K562 (cell line): ENCODE data around the gene ACBD6. TPM values are rescaled to one million over a fixed set of nuclear protein-coding genes. Genes with fewer than 3 reads are reported as not detected.

ENCODE experiments used
- ATAC-seq: fragments of 200-7000 bp; cut with Tn5 transposase; 3 replicates; pipeline ENCODE4 v1.9.1; 2020; ENCODE audit warnings: moderate library complexity
- BruUV-seq: library from RNA; stranded (reverse); fragments of 400-500 nt; replicated peaks from 2 replicates; lab custom pipeline; 2021; lab: Mats Ljungman, UMichigan
- CTCF ChIA-PET: fragments of 300-600 bp; formaldehyde crosslinking; extraction: SDS; loops from one replicate; lab custom pipeline; 2021; ENCODE audit warnings: low intra/inter-chr PET ratio; lab: Yijun Ruan, JAX
- POLR2A ChIA-PET: fragments of 300-600, 350-650 bp; sonication (Branson Sonifier 250); formaldehyde crosslinking; extraction: SDS; loops from one replicate; lab custom pipeline; 2021; ENCODE audit warnings: antibody characterized with exemption, inconsistent platforms; lab: Yijun Ruan, JAX
- DNase-seq, 4 experiments: peaks; one replicate each; pipeline versions ENCODE4 v3.0.0 to v3.0.0-alpha.2; 2011 to 2018; ENCODE audit warnings: low spot score in 3 of 4, mixed read lengths in 3 of 4; ENCODE audit errors: extremely low read depth in 1 of 4
- FAIRE-seq: peaks from 2 replicates; lab custom pipeline; 2011; peaks lifted over from hg19 to GRCh38; lab: Jason Lieb, UNC
- H2AFZ ChIP-seq: 2 replicates; pipeline ENCODE4 v1.6.0; 2011; ENCODE audit warnings: low read depth, low read length, control low read depth, inconsistent platforms
- H3K27ac ChIP-seq: fragments of 200-600 bp; 3 replicates; pipeline ENCODE4 v1.8.0; 2011; ENCODE audit warnings: low read depth, mild to moderate bottlenecking, control low read depth, inconsistent platforms, low read length, moderate library complexity, mixed read lengths; ENCODE audit errors: extremely low read depth
- H3K27me3 ChIP-seq, 2 experiments: fragments of 300-600 bp in 1 of 2; 2 replicates in 1 of 2; 3 replicates in 1 of 2; pipeline versions ENCODE4 v1.6.0 to v1.8.0; 2011; ENCODE audit warnings: inconsistent platforms in 2 of 2, low read length in 2 of 2, mild to moderate bottlenecking in 1 of 2, mixed read lengths in 1 of 2, moderate library complexity in 1 of 2; ENCODE audit not compliant: control insufficient read depth in 2 of 2, insufficient read depth in 2 of 2
- H3K36me3 ChIP-seq: fragments of 300-600 bp; 3 replicates; pipeline ENCODE4 v1.8.0; 2011; ENCODE audit warnings: mild to moderate bottlenecking, low read length, inconsistent platforms; ENCODE audit not compliant: control insufficient read depth, insufficient read depth
- H3K4me1 ChIP-seq, 2 experiments: fragments of 200-600 bp in 1 of 2; replicated peaks in 1 of 2; 2 replicates in 1 of 2; 3 replicates in 1 of 2; pipeline versions ENCODE4 v1.5.1 to v1.8.0; 2011; ENCODE audit warnings: inconsistent platforms in 2 of 2, low read length in 2 of 2, mild to moderate bottlenecking in 1 of 2, mixed read lengths in 1 of 2, moderate library complexity in 1 of 2; ENCODE audit not compliant: control insufficient read depth in 2 of 2, insufficient read depth in 2 of 2
- H3K4me2 ChIP-seq: 2 replicates; pipeline ENCODE4 v1.6.1; 2011; ENCODE audit warnings: low read length, control low read depth, inconsistent platforms, mixed read lengths; ENCODE audit not compliant: insufficient read depth
- H3K4me3 ChIP-seq: fragments of 200-600 bp; sonication (generic), shearing (Covaris generic); 2 replicates; pipeline ENCODE4 v1.5.1; 2016; ENCODE audit warnings: control low read depth, inconsistent platforms
- H3K79me2 ChIP-seq: fragments of 200-600 bp; 3 replicates; pipeline ENCODE4 v1.8.0; 2011; ENCODE audit warnings: low read length, inconsistent platforms; ENCODE audit not compliant: control insufficient read depth, insufficient read depth
- H3K9ac ChIP-seq, 2 experiments: 2 replicates each; pipeline versions ENCODE4 v1.6.0 to v1.6.1; 2011; ENCODE audit warnings: low read depth in 2 of 2, low read length in 2 of 2, control low read depth in 1 of 2, inconsistent platforms in 1 of 2, mild to moderate bottlenecking in 1 of 2, mixed read lengths in 1 of 2; ENCODE audit not compliant: insufficient read depth in 1 of 2
- H3K9me1 ChIP-seq: one replicate; pipeline ENCODE4 v1.6.0; 2011; ENCODE audit warnings: inconsistent platforms, mild to moderate bottlenecking, low read length, moderate library complexity; ENCODE audit not compliant: control insufficient read depth, insufficient read depth
- H3K9me3 ChIP-seq: replicated peaks from 2 replicates; pipeline ENCODE4 v1.5.1; 2011; ENCODE audit warnings: low read depth, low read length, inconsistent platforms; ENCODE audit not compliant: control insufficient read depth, insufficient read depth
- H4K20me1 ChIP-seq: replicated peaks from 2 replicates; pipeline ENCODE4 v1.6.1; 2011; ENCODE audit warnings: low read length, inconsistent platforms, mixed read lengths; ENCODE audit not compliant: control insufficient read depth, insufficient read depth
- ELF4 ChIP-seq: fragments of 450-650 bp; formaldehyde crosslinking; IDR thresholded peaks from 2 replicates; pipeline ENCODE4 v1.4.0; 2022; ENCODE audit warnings: missing genetic modification characterization
- LCOR ChIP-seq: sonication (generic); formaldehyde crosslinking; IDR thresholded peaks from 2 replicates; pipeline ENCODE4 v1.8.0; 2022; ENCODE audit warnings: mild to moderate bottlenecking, missing genetic modification reagents
- NFATC3 ChIP-seq: fragments of 450-650 bp; IDR thresholded peaks from 2 replicates; pipeline ENCODE4 v1.6.1; 2017; ENCODE audit warnings: mild to moderate bottlenecking
- PBX2 ChIP-seq, 2 experiments: IDR thresholded peaks in 1 of 2; conservative IDR thresholded peaks in 1 of 2; 2 replicates each; pipeline ENCODE4 v1.6.1; 2016; ENCODE audit warnings: low read depth in 2 of 2, mild to moderate bottlenecking in 1 of 2, missing compliant biosample characterization in 1 of 2, missing genetic modification characterization in 1 of 2, moderate library complexity in 1 of 2
- RNF2 ChIP-seq: sonication (generic); IDR thresholded peaks from 2 replicates; pipeline ENCODE4 v1.6.1; 2016
- SIN3A ChIP-seq, 2 experiments: fragments of 150-350 bp in 1 of 2; IDR thresholded peaks; 2 replicates each; pipeline ENCODE4 v1.6.1; 2011 to 2016; ENCODE audit warnings: borderline replicate concordance in 2 of 2, low read depth in 2 of 2, low read length in 2 of 2, mild to moderate bottlenecking in 2 of 2, moderate library complexity in 2 of 2; ENCODE audit not compliant: control insufficient read depth in 1 of 2
- TCFL5 ChIP-seq: fragments of 250-450 bp; sonication (Bioruptor Pico); conservative IDR thresholded peaks from 2 replicates; pipeline ENCODE4 v1.6.1; 2021; ENCODE audit warnings: mild to moderate bottlenecking, moderate library complexity, matching md5 sums
- TRIM28 ChIP-seq: fragments of 450-650 bp; IDR thresholded peaks from 2 replicates; pipeline ENCODE4 v1.6.1; 2017
- YBX1 ChIP-seq: fragments of 450-650 bp; IDR thresholded peaks from 2 replicates; pipeline ENCODE4 v1.7.1; 2016; ENCODE audit warnings: mild to moderate bottlenecking
- ZFP1 ChIP-seq: fragments of 450-650 bp; formaldehyde crosslinking; IDR thresholded peaks from 2 replicates; pipeline ENCODE4 v1.4.0; 2020; ENCODE audit warnings: mild to moderate bottlenecking, mixed read lengths
- ZNF436 ChIP-seq: fragments of 250-450, 450-650 bp; sonication (Bioruptor Pico); formaldehyde crosslinking; IDR thresholded peaks from 2 replicates; pipeline ENCODE4 v1.7.0; 2020; ENCODE audit warnings: mild to moderate bottlenecking
- ZNF830 ChIP-seq: fragments of 250-450 bp; sonication (Bioruptor Pico); IDR thresholded peaks from 2 replicates; pipeline ENCODE4 v1.5.0; 2021; ENCODE audit warnings: mild to moderate bottlenecking
- WGBS: fragments of 100-300 bp; shearing (Covaris generic); methylation state at CpG from one replicate; pipeline ENCODE4 v1.1.6; 2016; ENCODE audit warnings: low coverage, mixed read lengths; ENCODE audit not compliant: insufficient coverage; ENCODE audit errors: missing lambda C conversion rate; 5-methylcytosine and 5-hydroxymethylcytosine counted together
- in situ Hi-C: fragments of 300-500 bp; cut with MboI; formaldehyde crosslinking; loops from 4 replicates; pipeline ENCODE4 v1.15.0; 2018; ENCODE audit warnings: inconsistent platforms, mixed read lengths
- intact Hi-C: fragments of 100-400 bp; cut with micrococcal nuclease; formaldehyde crosslinking; loops from 2 replicates; pipeline ENCODE4 v1.14.2; 2022
- polyA plus RNA-seq, 8 experiments: library from polyadenylated mRNA; depleted of rRNA in 4 of 8; stranded (reverse) in 5 of 8; unstranded in 3 of 8; fragments of >200 nt; fragmentation: Nextera tagmentation in 2 of 8; fragmentation: Illumina TruSeq in 1 of 8; extraction: Ambion mirVana in 2 of 8; extraction: Trizol in 1 of 8; gene quantifications; 2 replicates each; pipeline versions ENCODE4 v1.2.1 to v1.2.3, GENCODE V29; 2011 to 2014; ENCODE audit warnings: inconsistent platforms in 1 of 8, missing spikeins in 1 of 8
- total RNA-seq, 7 experiments: library from RNA; depleted of rRNA in 6 of 7; stranded (reverse); fragments of >200 nt in 6 of 7; fragmentation: Illumina TruSeq in 2 of 7; extraction: Trizol in 2 of 7; gene quantifications; 2 replicates each; pipeline versions ENCODE4 v1.2.1 to v1.2.3, GENCODE V29; 2011 to 2021; ENCODE audit warnings: low replicate concordance in 1 of 7
- TF ChIP-seq, protein P1 (sequence below): fragments of 250-450 bp; sonication (Bioruptor Pico); IDR thresholded peaks from 2 replicates; pipeline ENCODE4 v1.4.0; 2020
- TF ChIP-seq, protein P2 (sequence below): fragments of 250-450 bp; sonication (Bioruptor Pico); IDR thresholded peaks from 2 replicates; pipeline ENCODE4 v1.8.0; 2022; ENCODE audit warnings: inconsistent platforms

Gene ACBD6
- total and polyA plus RNA-seq, 9 of the 15 experiments (the other 6 are each of a cell fraction or from before 2014, with no cell fraction given), result 16.9 to 107 (median 77.7) TPM

DNA sequence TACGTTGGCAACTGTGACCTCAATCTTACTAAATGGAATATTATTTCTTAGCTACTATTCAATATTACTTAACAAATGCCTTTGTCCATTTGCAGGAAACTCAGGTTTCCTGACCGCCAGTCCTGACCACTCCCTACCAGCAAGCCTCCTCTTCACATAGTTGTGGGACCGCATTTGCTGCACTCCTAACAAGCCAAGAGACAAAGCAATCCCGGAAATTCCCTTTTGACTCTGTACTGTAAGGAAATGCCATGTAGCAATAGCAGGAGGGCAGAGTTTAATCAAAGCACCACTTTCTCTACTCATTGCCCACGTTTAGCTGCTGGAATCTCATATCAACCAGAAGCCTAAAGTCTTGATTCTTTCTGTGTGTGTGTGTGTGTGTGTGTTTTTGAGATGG, 28.1 kb upstream of the ACBD6 start:
- POLR2A ChIA-PET, result interaction anchor here (0.7 to 1.6 kb wide), 6 partner anchors 8 to 325 kb away, joined by 3 to 4 read pairs (median 4); no protein-coding TSS in a partner anchor
- peak overlapping the region; percentile 65 for H2AFZ ChIP-seq
- TF ChIP-seq SIN3A (IDR thresholded peaks at IDR 0.05; ENCODE audit: borderline replicate concordance in 2 of 2, control insufficient read depth in 1 of 2, low read depth in 2 of 2, low read length in 2 of 2), result no peak
- TF ChIP-seq, protein P1, sequence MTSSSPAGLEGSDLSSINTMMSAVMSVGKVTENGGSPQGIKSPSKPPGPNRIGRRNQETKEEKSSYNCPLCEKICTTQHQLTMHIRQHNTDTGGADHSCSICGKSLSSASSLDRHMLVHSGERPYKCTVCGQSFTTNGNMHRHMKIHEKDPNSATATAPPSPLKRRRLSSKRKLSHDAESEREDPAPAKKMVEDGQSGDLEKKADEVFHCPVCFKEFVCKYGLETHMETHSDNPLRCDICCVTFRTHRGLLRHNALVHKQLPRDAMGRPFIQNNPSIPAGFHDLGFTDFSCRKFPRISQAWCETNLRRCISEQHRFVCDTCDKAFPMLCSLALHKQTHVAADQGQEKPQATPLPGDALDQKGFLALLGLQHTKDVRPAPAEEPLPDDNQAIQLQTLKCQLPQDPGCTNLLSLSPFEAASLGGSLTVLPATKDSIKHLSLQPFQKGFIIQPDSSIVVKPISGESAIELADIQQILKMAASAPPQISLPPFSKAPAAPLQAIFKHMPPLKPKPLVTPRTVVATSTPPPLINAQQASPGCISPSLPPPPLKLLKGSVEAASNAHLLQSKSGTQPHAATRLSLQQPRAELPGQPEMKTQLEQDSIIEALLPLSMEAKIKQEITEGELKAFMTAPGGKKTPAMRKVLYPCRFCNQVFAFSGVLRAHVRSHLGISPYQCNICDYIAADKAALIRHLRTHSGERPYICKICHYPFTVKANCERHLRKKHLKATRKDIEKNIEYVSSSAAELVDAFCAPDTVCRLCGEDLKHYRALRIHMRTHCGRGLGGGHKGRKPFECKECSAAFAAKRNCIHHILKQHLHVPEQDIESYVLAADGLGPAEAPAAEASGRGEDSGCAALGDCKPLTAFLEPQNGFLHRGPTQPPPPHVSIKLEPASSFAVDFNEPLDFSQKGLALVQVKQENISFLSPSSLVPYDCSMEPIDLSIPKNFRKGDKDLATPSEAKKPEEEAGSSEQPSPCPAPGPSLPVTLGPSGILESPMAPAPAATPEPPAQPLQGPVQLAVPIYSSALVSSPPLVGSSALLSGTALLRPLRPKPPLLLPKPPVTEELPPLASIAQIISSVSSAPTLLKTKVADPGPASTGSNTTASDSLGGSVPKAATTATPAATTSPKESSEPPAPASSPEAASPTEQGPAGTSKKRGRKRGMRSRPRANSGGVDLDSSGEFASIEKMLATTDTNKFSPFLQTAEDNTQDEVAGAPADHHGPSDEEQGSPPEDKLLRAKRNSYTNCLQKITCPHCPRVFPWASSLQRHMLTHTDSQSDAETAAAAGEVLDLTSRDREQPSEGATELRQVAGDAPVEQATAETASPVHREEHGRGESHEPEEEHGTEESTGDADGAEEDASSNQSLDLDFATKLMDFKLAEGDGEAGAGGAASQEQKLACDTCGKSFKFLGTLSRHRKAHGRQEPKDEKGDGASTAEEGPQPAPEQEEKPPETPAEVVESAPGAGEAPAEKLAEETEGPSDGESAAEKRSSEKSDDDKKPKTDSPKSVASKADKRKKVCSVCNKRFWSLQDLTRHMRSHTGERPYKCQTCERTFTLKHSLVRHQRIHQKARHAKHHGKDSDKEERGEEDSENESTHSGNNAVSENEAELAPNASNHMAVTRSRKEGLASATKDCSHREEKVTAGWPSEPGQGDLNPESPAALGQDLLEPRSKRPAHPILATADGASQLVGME (CRISPR knock-in tag), result no peak
- TF ChIP-seq ZFP1 (CRISPR knock-in tag), result no peak
- TF ChIP-seq NFATC3, result no peak
- TF ChIP-seq TCFL5, result no peak
- TF ChIP-seq TRIM28, result no peak
- TF ChIP-seq RNF2, result no peak
- no peak for TF ChIP-seq YBX1
- no peak for TF ChIP-seq LCOR (CRISPR knock-in tag)
- TF ChIP-seq, protein P2, sequence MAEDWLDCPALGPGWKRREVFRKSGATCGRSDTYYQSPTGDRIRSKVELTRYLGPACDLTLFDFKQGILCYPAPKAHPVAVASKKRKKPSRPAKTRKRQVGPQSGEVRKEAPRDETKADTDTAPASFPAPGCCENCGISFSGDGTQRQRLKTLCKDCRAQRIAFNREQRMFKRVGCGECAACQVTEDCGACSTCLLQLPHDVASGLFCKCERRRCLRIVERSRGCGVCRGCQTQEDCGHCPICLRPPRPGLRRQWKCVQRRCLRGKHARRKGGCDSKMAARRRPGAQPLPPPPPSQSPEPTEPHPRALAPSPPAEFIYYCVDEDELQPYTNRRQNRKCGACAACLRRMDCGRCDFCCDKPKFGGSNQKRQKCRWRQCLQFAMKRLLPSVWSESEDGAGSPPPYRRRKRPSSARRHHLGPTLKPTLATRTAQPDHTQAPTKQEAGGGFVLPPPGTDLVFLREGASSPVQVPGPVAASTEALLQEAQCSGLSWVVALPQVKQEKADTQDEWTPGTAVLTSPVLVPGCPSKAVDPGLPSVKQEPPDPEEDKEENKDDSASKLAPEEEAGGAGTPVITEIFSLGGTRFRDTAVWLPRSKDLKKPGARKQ (CRISPR knock-in tag), result no peak
- TF ChIP-seq ZNF436 (CRISPR knock-in tag), result no peak
- no peak for TF ChIP-seq ZNF830 (CRISPR knock-in tag)
- no peak for TF ChIP-seq PBX2 (CRISPR knock-in tag; IDR thresholded peaks at IDR 0.05; ENCODE audit: low read depth)
- no peak for TF ChIP-seq PBX2 (tag; conservative IDR thresholded peaks at IDR 0.05; ENCODE audit: low read depth)
- no peak for TF ChIP-seq ELF4 (CRISPR knock-in tag)

More for the DNA sequence above, 28.1 kb upstream of the ACBD6 start:
- in situ Hi-C loops (no loop called here), intact Hi-C loops (no loop called here)
- Histone ChIP-seq H3K4me2 (no peak overlapping the region), H3K27me3 (no peaks in the 10 kb centered on the region), H3K4me3 (no peak overlapping the region), H3K79me2 (no peaks in the 10 kb centered on the region), H3K9me1 (no peaks in the 10 kb centered on the region), H3K4me1 (peaks cover 9 to 16% of the 10 kb centered on the region in 2 experiments; a peak in 3 of 5 replicates), H3K36me3 (no peaks in the 10 kb centered on the region), H3K27ac (no peak overlapping the region), H4K20me1 (no peaks in the 10 kb centered on the region), H3K9ac (no peak overlapping the region), H3K9me3 (no peaks in the 10 kb centered on the region)
- FAIRE-seq (no peak), ATAC-seq (no peak), DNase-seq (no peak)
- CTCF ChIA-PET, result no interaction called here
- BruUV-seq, result no TSS peak
- WGBS, result 44% methylated on average over 5 of the region's 5 CpGs
